Stimulated activated effector memory CD8-positive, alpha-beta T cell treated with anti-CD3 and anti-CD28 coated beads, Interleukin-12 subunit alpha, Interleukin-12 subunit beta, amount 100 ng/mL, for 72 hours (primary cell): Measurements from ENCODE around the gene ARPC4.
A peak's percentile ranks its signal among the peaks of the same experiment; 100 is the strongest.

ENCODE experiments used
- ATAC-seq: fragments of 150-1000 bp; cut with Tn5 transposase; 2 replicates; pipeline ENCODE4 v1.10.0; 2021
- DNase-seq, 2 donors: peaks; one replicate each; pipeline ENCODE4 v3.0.0; 2021 to 2022; ENCODE audit warnings: low spot score in 2 of 2
- H3K27ac Mint-ChIP-seq: one replicate; pipeline ENCODE4 v1.8.0; 2022; ENCODE audit warnings: mild to moderate bottlenecking, mixed read lengths
- H3K36me3 Mint-ChIP-seq: one replicate; pipeline ENCODE4 v1.8.0; 2022; ENCODE audit warnings: mild to moderate bottlenecking, mixed read lengths
- H3K4me1 Mint-ChIP-seq: one replicate; pipeline ENCODE4 v1.8.0; 2022; ENCODE audit warnings: mixed read lengths
- H3K4me3 Mint-ChIP-seq: one replicate; pipeline ENCODE4 v1.8.0; 2022; ENCODE audit warnings: mild to moderate bottlenecking, mixed read lengths
- H3K9me3 Mint-ChIP-seq: one replicate; pipeline ENCODE4 v1.8.0; 2022; ENCODE audit warnings: mixed read lengths

ARPC4 gene

GRCh38 chr3:9815986-9816385 is 23.1 kb downstream of the ARPC4 start:
- ATAC-seq (no peak), DNase-seq (no peak)
- Mint-ChIP-seq H3K4me1 (peaks cover 8% of the 10 kb centered on the region), H3K4me3 (no peak overlapping the region), H3K9me3 (no peaks in the 10 kb centered on the region), H3K36me3 (peaks cover 22% of the 10 kb centered on the region), H3K27ac (no peak overlapping the region)

GRCh38 chr3:9817436-9817835 is 24.6 kb downstream of the ARPC4 start:
- H3K36me3 Mint-ChIP-seq, result peaks cover 21% of the 10 kb centered on the region
- no peak overlapping the region for H3K27ac Mint-ChIP-seq
- H3K4me1 Mint-ChIP-seq, result no peaks in the 10 kb centered on the region
- no peak overlapping the region for H3K4me3 Mint-ChIP-seq
- ATAC-seq, result peak; percentile 44
- H3K9me3 Mint-ChIP-seq, result no peaks in the 10 kb centered on the region
- no peak for DNase-seq

- peaks cover 11% of the 10 kb centered on the region for H3K36me3 Mint-ChIP-seq
- no peaks in the 10 kb centered on the region for H3K4me1 Mint-ChIP-seq
- ATAC-seq, result no peak
- no peak overlapping the region for H3K27ac Mint-ChIP-seq
- H3K4me3 Mint-ChIP-seq, result no peak overlapping the region
- H3K9me3 Mint-ChIP-seq, result no peaks in the 10 kb centered on the region
- DNase-seq, result no peak
Measured at GRCh38 chr3:9818666-9819335, 25.9 kb downstream of the ARPC4 start.

- Mint-ChIP-seq H3K9me3 (no peaks in the 10 kb centered on the region), H3K27ac (peak overlapping the region; percentile 35), H3K36me3 (peaks cover 8% of the 10 kb centered on the region), H3K4me1 (no peaks in the 10 kb centered on the region), H3K4me3 (no peak overlapping the region)
- DNase-seq, result no peak
- peak; percentile 34 for ATAC-seq
Measured at GRCh38 chr3:9820543-9820942, 27.7 kb downstream of the ARPC4 start.

GRCh38 chr3:9820946-9821345 is 28.1 kb downstream of the ARPC4 start:
- no peak for ATAC-seq
- Mint-ChIP-seq H3K9me3 (no peaks in the 10 kb centered on the region), H3K36me3 (peaks cover 8% of the 10 kb centered on the region), H3K4me3 (no peak overlapping the region), H3K27ac (peak overlapping the region; percentile 35), H3K4me1 (no peaks in the 10 kb centered on the region)
- DNase-seq, result no peak

GRCh38 chr3:9825451-9826040 is 32.7 kb downstream of the ARPC4 start:
- no peak for ATAC-seq
- no peaks in the 10 kb centered on the region for H3K9me3 Mint-ChIP-seq
- no peaks in the 10 kb centered on the region for H3K4me1 Mint-ChIP-seq
- no peak overlapping the region for H3K4me3 Mint-ChIP-seq
- no peak overlapping the region for H3K27ac Mint-ChIP-seq
- DNase-seq, result no peak
- peaks cover 23% of the 10 kb centered on the region for H3K36me3 Mint-ChIP-seq

- Mint-ChIP-seq H3K9me3 (no peaks in the 10 kb centered on the region), H3K4me1 (peaks cover 5% of the 10 kb centered on the region), H3K36me3 (peaks cover 38% of the 10 kb centered on the region), H3K4me3 (no peak overlapping the region), H3K27ac (no peak overlapping the region)
- peak; percentile 73 for ATAC-seq
- DNase-seq, result no peak
Measured at GRCh38 chr3:9826815-9827573, 34.1 kb downstream of the ARPC4 start.

- peaks cover 59% of the 10 kb centered on the region for H3K36me3 Mint-ChIP-seq
- H3K27ac Mint-ChIP-seq, result peak overlapping the region; percentile 43
- no peak overlapping the region for H3K4me3 Mint-ChIP-seq
- ATAC-seq, result no peak
- DNase-seq, result no peak
- H3K4me1 Mint-ChIP-seq, result peaks cover 5% of the 10 kb centered on the region
- no peaks in the 10 kb centered on the region for H3K9me3 Mint-ChIP-seq
Measured at GRCh38 chr3:9828801-9829755, 36.2 kb downstream of the ARPC4 start.

GRCh38 chr3:9831253-9831652 is 38.4 kb downstream of the ARPC4 start:
- peaks cover 5% of the 10 kb centered on the region for H3K4me1 Mint-ChIP-seq
- H3K4me3 Mint-ChIP-seq, result no peak overlapping the region
- no peak for DNase-seq
- peaks cover 78% of the 10 kb centered on the region for H3K36me3 Mint-ChIP-seq
- H3K9me3 Mint-ChIP-seq, result no peaks in the 10 kb centered on the region
- no peak for ATAC-seq
- H3K27ac Mint-ChIP-seq, result no peak overlapping the region

- H3K9me3 Mint-ChIP-seq, result no peaks in the 10 kb centered on the region
- peaks cover 10% of the 10 kb centered on the region for H3K4me1 Mint-ChIP-seq
- DNase-seq, result no peak
- peaks cover 88% of the 10 kb centered on the region for H3K36me3 Mint-ChIP-seq
- H3K4me3 Mint-ChIP-seq, result no peak overlapping the region
- ATAC-seq, result no peak
- H3K27ac Mint-ChIP-seq, result no peak overlapping the region
Measured at GRCh38 chr3:9833078-9833477, 40.2 kb downstream of the ARPC4 start.

GRCh38 chr3:9834520-9835380 is 41.9 kb downstream of the ARPC4 start:
- H3K9me3 Mint-ChIP-seq, result no peaks in the 10 kb centered on the region
- peaks cover 88% of the 10 kb centered on the region for H3K36me3 Mint-ChIP-seq
- H3K27ac Mint-ChIP-seq, result peak overlapping the region; percentile 50
- DNase-seq (no peak), ATAC-seq (no peak)
- H3K4me1 Mint-ChIP-seq, result peaks cover 10% of the 10 kb centered on the region
- H3K4me3 Mint-ChIP-seq, result no peak overlapping the region

- Mint-ChIP-seq H3K36me3 (peaks cover 95% of the 10 kb centered on the region), H3K4me1 (peaks cover 18% of the 10 kb centered on the region), H3K4me3 (no peak overlapping the region), H3K9me3 (no peaks in the 10 kb centered on the region), H3K27ac (peak overlapping the region; percentile 91)
- ATAC-seq (no peak), DNase-seq (no peak)
Measured at GRCh38 chr3:9837701-9838582, 45.1 kb downstream of the ARPC4 start.

- ATAC-seq, result no peak
- no peak for DNase-seq
- H3K27ac Mint-ChIP-seq, result peak overlapping the region; percentile 91
- H3K4me3 Mint-ChIP-seq, result no peak overlapping the region
- H3K36me3 Mint-ChIP-seq, result peaks cover 91% of the 10 kb centered on the region
- no peaks in the 10 kb centered on the region for H3K9me3 Mint-ChIP-seq
- peaks cover 24% of the 10 kb centered on the region for H3K4me1 Mint-ChIP-seq
Measured at GRCh38 chr3:9838856-9839255, 46.0 kb downstream of the ARPC4 start.
